ENCODE results near the gene EPHA2. TPM values are rescaled to one million over a fixed set of nuclear protein-coding genes. Genes with fewer than 3 reads are reported as not detected.

Gene EPHA2
- total and polyA plus RNA-seq, 3 donors from 2014 or later = 5.1 to 14.1 (median 5.7) TPM

GRCh38 chr1:16151196-16151994 lies 4.5 kb downstream of the EPHA2 start:
- H3K9me3 ChIP-seq = no peaks in the 10 kb centered on the region
- no peak overlapping the region for H3K4me3 ChIP-seq
- no peaks in the 10 kb centered on the region for H3K27me3 ChIP-seq
- no peak for TF ChIP-seq POLR2A (IDR thresholded peaks at IDR 0.05)
- TF ChIP-seq CTCF (IDR thresholded peaks at IDR 0.05) = no peak
- no peaks in the 10 kb centered on the region for H3K36me3 ChIP-seq (ENCODE audit: low read depth, missing control alignments)
- H3K4me1 ChIP-seq = peaks cover 19% of the 10 kb centered on the region
- no peak overlapping the region for H3K27ac ChIP-seq
- WGBS, 2 donors = 59 to 88% methylated on average over 7 to 9 of the region's 9 CpGs
- DNase-seq = peak; percentile 53
- intact Hi-C loops (cut with DNase I; ENCODE audit: low total_unique reads) = no loop called here

- Histone ChIP-seq H3K4me1 (peaks cover 27% of the 10 kb centered on the region), H3K27ac (no peak overlapping the region)
Observed at GRCh38 chr1:16150508-16150907, 5.4 kb downstream of the EPHA2 start.

GRCh38 chr1:16149702-16150488 lies 6.0 kb downstream of the EPHA2 start:
- WGBS, 2 donors = 88% methylated on average over 12 of the region's 12 CpGs
- no peak for TF ChIP-seq POLR2A (IDR thresholded peaks at IDR 0.05)
- no peak for TF ChIP-seq CTCF (IDR thresholded peaks at IDR 0.05)
- intact Hi-C loops (cut with DNase I; ENCODE audit: low total_unique reads) = no loop called here
- Histone ChIP-seq H3K27me3 (no peaks in the 10 kb centered on the region), H3K4me1 (peaks cover 32% of the 10 kb centered on the region), H3K36me3 (ENCODE audit: low read depth, missing control alignments) (no peaks in the 10 kb centered on the region), H3K4me3 (no peak overlapping the region), H3K27ac (no peak overlapping the region), H3K9me3 (no peaks in the 10 kb centered on the region)
- DNase-seq = no peak

More at GRCh38 chr1:16150508-16150907, 5.4 kb downstream of the EPHA2 start:
- no peak for TF ChIP-seq POLR2A (IDR thresholded peaks at IDR 0.05)
- no peak for TF ChIP-seq CTCF (IDR thresholded peaks at IDR 0.05)
- DNase-seq = no peak
- intact Hi-C loops (cut with DNase I; ENCODE audit: low total_unique reads) = no loop called here
- Histone ChIP-seq H3K27me3 (no peaks in the 10 kb centered on the region), H3K4me3 (no peak overlapping the region), H3K9me3 (no peaks in the 10 kb centered on the region), H3K36me3 (ENCODE audit: low read depth, missing control alignments) (no peaks in the 10 kb centered on the region)
- WGBS, 2 donors = 88 to 91% methylated on average over 6 of the region's 6 CpGs

- Histone ChIP-seq H3K27me3 (no peaks in the 10 kb centered on the region), H3K36me3 (ENCODE audit: low read depth, missing control alignments) (no peaks in the 10 kb centered on the region), H3K9me3 (no peaks in the 10 kb centered on the region), H3K4me3 (no peak overlapping the region), H3K27ac (no peak overlapping the region), H3K4me1 (peaks cover 36% of the 10 kb centered on the region)
- no peak for TF ChIP-seq POLR2A (IDR thresholded peaks at IDR 0.05)
- no peak for TF ChIP-seq CTCF (IDR thresholded peaks at IDR 0.05)
- WGBS, 2 donors = 93 to 97% methylated on average over 5 to 7 of the region's 7 CpGs
- intact Hi-C loops (cut with DNase I; ENCODE audit: low total_unique reads) = no loop called here
- no peak for DNase-seq
Observed at GRCh38 chr1:16149146-16149545, 6.7 kb downstream of the EPHA2 start.

Measured in testis (tissue), 3 donors.